Panc1 (cell line): ENCODE results near the gene CNTN4.

Source experiments
- CTCF ChIP-seq: fragments of 450-650 bp; IDR thresholded peaks from 2 replicates; pipeline ENCODE4 v1.5.1; 2017; ENCODE audit warnings: mild to moderate bottlenecking
- POLR2AphosphoS5 ChIP-seq: IDR thresholded peaks from 2 replicates; pipeline ENCODE4 v1.6.1; 2012; ENCODE audit warnings: mild to moderate bottlenecking, low read depth, low read length, moderate library complexity
- SIN3A ChIP-seq: IDR thresholded peaks from 2 replicates; pipeline ENCODE4 v1.6.1; 2012; ENCODE audit warnings: low read depth, mild to moderate bottlenecking, low read length, moderate library complexity, borderline replicate concordance; ENCODE audit not compliant: insufficient read depth
- TCF7L2 ChIP-seq: IDR thresholded peaks from 2 replicates; pipeline ENCODE4 v1.6.1; 2011; ENCODE audit warnings: mild to moderate bottlenecking, low read depth, low read length, inconsistent platforms
- TF ChIP-seq, protein P1 (sequence below), 2 experiments: IDR thresholded peaks; 2 replicates each; pipeline ENCODE4 v1.6.1; 2011 to 2012; ENCODE audit warnings: low read depth in 2 of 2, control low read depth in 1 of 2, low read length in 1 of 2, mild to moderate bottlenecking in 1 of 2, moderate library complexity in 1 of 2; ENCODE audit not compliant: insufficient read depth in 1 of 2

DNA sequence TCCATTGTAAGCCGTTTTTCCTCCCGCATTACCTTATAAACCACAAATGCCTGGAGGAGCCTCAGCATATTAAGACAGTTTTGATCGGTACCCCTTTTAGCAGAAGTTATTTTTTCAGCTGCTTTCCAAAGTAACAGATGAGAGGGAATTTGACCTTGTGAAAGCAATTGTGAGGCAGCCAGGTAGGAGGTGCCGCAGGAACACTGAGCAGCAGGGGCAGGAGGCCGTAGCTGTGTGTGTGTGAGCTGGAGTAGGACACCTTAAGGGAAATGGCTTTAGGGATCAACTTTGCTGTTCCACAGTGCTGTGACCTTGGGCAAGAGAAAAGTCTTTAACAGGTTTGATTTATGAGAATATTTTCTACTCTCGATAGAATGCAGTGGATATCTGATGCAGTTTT is 529.5 kb downstream of the CNTN4 start:
- TF ChIP-seq CTCF (no peak), SIN3A (no peak), POLR2AphosphoS5 (no peak), TCF7L2 (no peak)
- TF ChIP-seq, protein P1, sequence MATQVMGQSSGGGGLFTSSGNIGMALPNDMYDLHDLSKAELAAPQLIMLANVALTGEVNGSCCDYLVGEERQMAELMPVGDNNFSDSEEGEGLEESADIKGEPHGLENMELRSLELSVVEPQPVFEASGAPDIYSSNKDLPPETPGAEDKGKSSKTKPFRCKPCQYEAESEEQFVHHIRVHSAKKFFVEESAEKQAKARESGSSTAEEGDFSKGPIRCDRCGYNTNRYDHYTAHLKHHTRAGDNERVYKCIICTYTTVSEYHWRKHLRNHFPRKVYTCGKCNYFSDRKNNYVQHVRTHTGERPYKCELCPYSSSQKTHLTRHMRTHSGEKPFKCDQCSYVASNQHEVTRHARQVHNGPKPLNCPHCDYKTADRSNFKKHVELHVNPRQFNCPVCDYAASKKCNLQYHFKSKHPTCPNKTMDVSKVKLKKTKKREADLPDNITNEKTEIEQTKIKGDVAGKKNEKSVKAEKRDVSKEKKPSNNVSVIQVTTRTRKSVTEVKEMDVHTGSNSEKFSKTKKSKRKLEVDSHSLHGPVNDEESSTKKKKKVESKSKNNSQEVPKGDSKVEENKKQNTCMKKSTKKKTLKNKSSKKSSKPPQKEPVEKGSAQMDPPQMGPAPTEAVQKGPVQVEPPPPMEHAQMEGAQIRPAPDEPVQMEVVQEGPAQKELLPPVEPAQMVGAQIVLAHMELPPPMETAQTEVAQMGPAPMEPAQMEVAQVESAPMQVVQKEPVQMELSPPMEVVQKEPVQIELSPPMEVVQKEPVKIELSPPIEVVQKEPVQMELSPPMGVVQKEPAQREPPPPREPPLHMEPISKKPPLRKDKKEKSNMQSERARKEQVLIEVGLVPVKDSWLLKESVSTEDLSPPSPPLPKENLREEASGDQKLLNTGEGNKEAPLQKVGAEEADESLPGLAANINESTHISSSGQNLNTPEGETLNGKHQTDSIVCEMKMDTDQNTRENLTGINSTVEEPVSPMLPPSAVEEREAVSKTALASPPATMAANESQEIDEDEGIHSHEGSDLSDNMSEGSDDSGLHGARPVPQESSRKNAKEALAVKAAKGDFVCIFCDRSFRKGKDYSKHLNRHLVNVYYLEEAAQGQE (IDR thresholded peaks at IDR 0.05; ENCODE audit: insufficient read depth in 1 of 2, low read depth in 2 of 2, low read length in 1 of 2), result no peak
